Measurements from ENCODE around the gene OR1N1. TPM values are rescaled to one million over a fixed set of nuclear protein-coding genes. Genes with fewer than 3 reads are reported as not detected.

OR1N1 gene
- total and polyA plus RNA-seq, 2 of the 13 experiments (the other 11 are each of a cell fraction or from before 2014, with no cell fraction given) = not detected

GRCh38 chr9:122477346-122477745 lies 49.7 kb downstream of the OR1N1 start:
- H3K27me3 ChIP-seq (ENCODE audit: control insufficient read depth in 1 of 2, insufficient read depth in 2 of 2, low read length in 2 of 2) = no peaks in the 10 kb centered on the region
- no peaks in the 10 kb centered on the region for H4K20me1 ChIP-seq (ENCODE audit: insufficient read depth, low read length)
- BruUV-seq (replicated peaks) = no TSS peak
- DNase-seq (ENCODE audit: low spot score) (no peak), ATAC-seq (no peak), FAIRE-seq (no peak)
- in situ Hi-C loops (cut with HindIII; ENCODE audit: extremely low pct_ligation_motif_present, low pct_unique_long_range_greater_than_20kb) = no loop called here
- ChIA-PET POLR2A (no interaction called here), CTCF (ENCODE audit: low intra/inter-chr PET ratio, low total read pairs) (no interaction called here)
- H3K27ac ChIP-seq (ENCODE audit: extremely low read length, insufficient read depth, low read length) = no peak overlapping the region
- no peaks in the 10 kb centered on the region for H3K79me2 ChIP-seq (ENCODE audit: insufficient read depth, low read length)
- intact Hi-C loops (cut with micrococcal nuclease; ENCODE audit: unreplicated experiment) = no loop called here
- H3K9ac ChIP-seq (ENCODE audit: insufficient read depth, low read depth, low read length) = no peak overlapping the region
- no peaks in the 10 kb centered on the region for H3K36me3 ChIP-seq (replicated peaks in 1 of 2; ENCODE audit: control insufficient read depth in 1 of 2, insufficient read depth in 2 of 2, low read length in 2 of 2)
- WGBS (ENCODE audit: low lambda C conversion rate) = 65% methylated on average over 3 of the region's 3 CpGs
- no peaks in the 10 kb centered on the region for H3K9me3 ChIP-seq (ENCODE audit: low read length)
- no peak overlapping the region for H3K4me3 ChIP-seq (replicated peaks in 1 of 3; ENCODE audit: insufficient read depth in 1 of 3, low read depth in 2 of 3, low read length in 3 of 3)
- H3K4me2 ChIP-seq (ENCODE audit: low read depth, low read length) = no peak overlapping the region
- no peak overlapping the region for H2AFZ ChIP-seq (ENCODE audit: low read length)
- no peaks in the 10 kb centered on the region for H3K4me1 ChIP-seq (ENCODE audit: insufficient read depth, low read length)
- TF ChIP-seq MAFK (conservative IDR thresholded peaks at IDR 0.05 in 1 of 2, IDR thresholded peaks at IDR 0.05 in 1 of 2; ENCODE audit: low read length in 2 of 2) = peak; percentile 94 to 95
- no peak for TF ChIP-seq ZSCAN25 (CRISPR knock-in tag; IDR thresholded peaks at IDR 0.05)
- TF ChIP-seq EP300 (IDR thresholded peaks at IDR 0.05; ENCODE audit: low read depth in 2 of 2, low read length in 2 of 2) = no peak
- TF ChIP-seq EP300 (CRISPR knock-in tag; IDR thresholded peaks at IDR 0.05; ENCODE audit: borderline replicate concordance) = no peak
- peak; percentile 95 for TF ChIP-seq MAFF (IDR thresholded peaks at IDR 0.05; ENCODE audit: low read depth, low read length)

Other genes with a start within 250 kb of the OR1N1 start
- gene PTGS1, start 156.3 kb downstream of the OR1N1 start, total RNA-seq (2016; rRNA removed; fragmentation: Illumina TruSeq; extraction: Trizol) = 0.06 and 0.07 TPM in 2 replicates
- gene PTGS1, start 156.3 kb downstream of the OR1N1 start, polyA plus RNA-seq (2011; rRNA removed) = 0.05 and 0.08 TPM in 2 replicates
- not detected in 2 replicates for gene OR1J1, start 49.4 kb downstream of the OR1N1 start, total RNA-seq (2016; rRNA removed; fragmentation: Illumina TruSeq; extraction: Trizol)
- gene OR1J1, start 49.4 kb downstream of the OR1N1 start, polyA plus RNA-seq (2011; rRNA removed) = not detected in 2 replicates
- not detected in 2 replicates for gene OR1J2, start 16.5 kb downstream of the OR1N1 start, total RNA-seq (2016; rRNA removed; fragmentation: Illumina TruSeq; extraction: Trizol)
- gene OR1J2, start 16.5 kb downstream of the OR1N1 start, polyA plus RNA-seq (2011; rRNA removed) = not detected in 2 replicates
- gene OR1J4, start 8.2 kb downstream of the OR1N1 start, total RNA-seq (2016; rRNA removed; fragmentation: Illumina TruSeq; extraction: Trizol) = not detected in 2 replicates
- gene OR1J4, start 8.2 kb downstream of the OR1N1 start, polyA plus RNA-seq (2011; rRNA removed) = 0.09 TPM in 1 of 2 replicates, not detected in the other
- not detected in 2 replicates for gene OR1N2, start 25.8 kb upstream of the OR1N1 start, total RNA-seq (2016; rRNA removed; fragmentation: Illumina TruSeq; extraction: Trizol)
- gene OR1N2, start 25.8 kb upstream of the OR1N1 start, polyA plus RNA-seq (2011; rRNA removed) = not detected in 2 replicates
- not detected in 2 replicates for gene OR1L8, start 56.1 kb upstream of the OR1N1 start, total RNA-seq (2016; rRNA removed; fragmentation: Illumina TruSeq; extraction: Trizol)
- 0.07 TPM in 1 of 2 replicates, not detected in the other for gene OR1L8, start 56.1 kb upstream of the OR1N1 start, polyA plus RNA-seq (2011; rRNA removed)
- not detected in 2 replicates for gene OR1Q1, start 87.4 kb upstream of the OR1N1 start, total RNA-seq (2016; rRNA removed; fragmentation: Illumina TruSeq; extraction: Trizol)
- 0.07 and 0.12 TPM in 2 replicates for gene OR1Q1, start 87.4 kb upstream of the OR1N1 start, polyA plus RNA-seq (2011; rRNA removed)
- not detected in 2 replicates for gene OR1B1, start 130.3 kb upstream of the OR1N1 start, total RNA-seq (2016; rRNA removed; fragmentation: Illumina TruSeq; extraction: Trizol)
- gene OR1B1, start 130.3 kb upstream of the OR1N1 start, polyA plus RNA-seq (2011; rRNA removed) = not detected in 2 replicates
- gene OR1L1, start 134.4 kb upstream of the OR1N1 start, total RNA-seq (2016; rRNA removed; fragmentation: Illumina TruSeq; extraction: Trizol) = not detected in 2 replicates
- gene OR1L1, start 134.4 kb upstream of the OR1N1 start, polyA plus RNA-seq (2011; rRNA removed) = not detected in 2 replicates
- gene OR1L3, start 147.8 kb upstream of the OR1N1 start, total RNA-seq (2016; rRNA removed; fragmentation: Illumina TruSeq; extraction: Trizol) = not detected in 2 replicates
- gene OR1L3, start 147.8 kb upstream of the OR1N1 start, polyA plus RNA-seq (2011; rRNA removed) = not detected in 2 replicates
- not detected in 2 replicates for gene OR1L4, start 196.7 kb upstream of the OR1N1 start, total RNA-seq (2016; rRNA removed; fragmentation: Illumina TruSeq; extraction: Trizol)
- not detected in 2 replicates for gene OR1L4, start 196.7 kb upstream of the OR1N1 start, polyA plus RNA-seq (2011; rRNA removed)
- gene OR1L6, start 215.0 kb upstream of the OR1N1 start, total RNA-seq (2016; rRNA removed; fragmentation: Illumina TruSeq; extraction: Trizol) = not detected in 2 replicates
- gene OR1L6, start 215.0 kb upstream of the OR1N1 start, polyA plus RNA-seq (2011; rRNA removed) = not detected in 2 replicates

Data from HepG2 (cell line).